SH-SY5Y (cell line): Measurements from ENCODE around the gene CACNA1H.

Experiments used
- GATA2 ChIP-seq: IDR thresholded peaks from 2 replicates; pipeline ENCODE4 v1.6.1; 2011; ENCODE audit warnings: mild to moderate bottlenecking, low read depth, low read length
- GATA3 ChIP-seq: IDR thresholded peaks from 2 replicates; pipeline ENCODE4 v1.6.1; 2011; ENCODE audit warnings: low read depth, mild to moderate bottlenecking, low read length, moderate library complexity

- no peak for TF ChIP-seq GATA2
- no peak for TF ChIP-seq GATA3
These were observed 23.6 kb upstream of the CACNA1H start for GRCh38 chr16:1129106-1129960.
